GM21515 (cell line): ENCODE results near the gene CYCS.
A peak's percentile ranks its signal among the peaks of the same experiment; 100 is the strongest.
"Not testable (repeated sequence)": the region's sequence is repeated elsewhere in the genome, so short reads cannot be mapped to it uniquely, and the experiment has no call there.

Source experiments
- ATAC-seq: cut with Tn5 transposase; IDR thresholded peaks from one replicate; pipeline ENCODE4 v1.9.1; 2021; ENCODE audit not compliant: unreplicated experiment

Gene CYCS

GRCh38 chr7:25118048-25118753, 6.9 kb downstream of the CYCS start:
- peak; percentile 31 for ATAC-seq

DNA sequence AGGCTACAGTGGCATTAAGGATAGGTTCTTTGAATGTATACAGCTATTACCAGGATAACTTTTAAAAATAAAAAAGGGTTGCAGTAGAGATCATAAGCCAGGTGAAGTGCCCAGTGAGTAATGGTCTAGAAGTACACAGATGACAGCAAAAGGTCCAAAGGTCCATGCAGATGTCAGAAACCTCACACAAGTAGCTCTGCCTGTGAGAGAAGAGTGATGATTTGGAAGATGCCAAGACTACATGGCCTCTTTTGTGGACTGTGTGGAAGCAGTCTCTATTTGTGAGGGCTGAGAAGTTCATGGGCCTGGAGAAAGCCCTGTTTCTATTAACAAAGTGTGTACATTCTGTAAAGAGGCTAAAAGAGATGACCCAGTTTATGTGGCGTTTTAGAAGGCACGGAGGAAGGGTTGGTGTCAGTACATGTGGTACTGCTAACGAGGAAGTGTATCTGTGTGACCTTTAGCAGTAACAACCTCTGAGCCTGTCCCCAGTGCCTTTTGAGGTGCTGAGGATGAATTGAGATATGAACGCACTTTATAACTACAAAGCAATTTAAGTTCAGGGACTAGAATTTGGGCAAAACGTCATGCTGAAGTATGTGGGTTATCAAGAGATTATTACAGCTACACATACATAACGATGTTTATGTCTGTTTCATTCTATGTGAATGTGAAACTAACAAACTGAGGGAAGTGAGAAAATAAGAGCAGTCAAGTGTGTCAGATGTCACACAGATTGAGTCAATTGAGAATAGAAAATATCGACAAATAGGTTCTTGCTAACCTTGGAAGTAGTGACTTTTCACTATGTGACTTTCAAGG, 7.6 kb downstream of the CYCS start:
- ATAC-seq = peak; percentile 85

- ATAC-seq = no peak
Measured at GRCh38 chr7:25116621-25117020, 8.4 kb downstream of the CYCS start.

GRCh38 chr7:25110514-25110913, 14.5 kb downstream of the CYCS start:
- ATAC-seq = not testable (repeated sequence)

DNA sequence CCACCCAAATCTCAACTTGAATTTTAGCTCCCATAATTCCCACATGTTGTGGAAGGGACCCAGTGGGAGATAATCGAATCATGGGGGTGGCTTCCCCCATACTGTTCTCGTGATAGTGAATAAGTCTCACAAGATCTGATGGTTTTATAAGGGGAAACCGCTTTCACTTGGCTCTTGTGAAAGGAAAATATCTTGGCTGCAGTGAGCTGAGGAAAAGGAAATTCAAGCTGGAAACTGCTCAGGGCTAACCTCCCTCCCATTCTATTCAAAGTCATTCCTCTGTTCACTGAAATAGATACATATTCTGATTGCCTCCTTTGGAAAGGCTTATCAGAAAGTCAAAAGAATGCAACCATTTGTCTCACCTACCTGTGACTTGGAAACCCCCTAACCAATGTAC, 15.8 kb downstream of the CYCS start:
- no peak for ATAC-seq

- ATAC-seq = no peak
Measured at GRCh38 chr7:25105911-25106310, 19.1 kb downstream of the CYCS start.

DNA sequence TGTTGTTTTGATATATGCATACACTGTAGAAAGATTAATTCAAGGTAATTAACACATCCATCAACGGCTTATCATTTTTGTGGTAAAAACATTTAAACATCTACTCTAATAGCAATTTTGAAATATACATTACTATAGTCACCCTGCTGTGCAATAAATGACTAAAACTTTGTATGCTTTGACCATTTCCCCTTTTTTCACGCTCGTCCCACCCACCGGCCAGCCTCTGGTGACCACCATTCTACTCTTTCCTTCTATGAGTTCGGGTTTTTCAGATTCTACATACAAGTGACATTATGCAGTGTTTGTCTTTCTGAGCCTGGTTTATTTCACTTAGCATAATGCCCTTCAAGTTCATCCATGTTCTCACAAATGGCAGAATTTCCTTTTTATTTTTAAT, 21.3 kb downstream of the CYCS start:
- no peak for ATAC-seq

GRCh38 chr7:25101817-25102216, 23.2 kb downstream of the CYCS start:
- ATAC-seq = no peak

DNA sequence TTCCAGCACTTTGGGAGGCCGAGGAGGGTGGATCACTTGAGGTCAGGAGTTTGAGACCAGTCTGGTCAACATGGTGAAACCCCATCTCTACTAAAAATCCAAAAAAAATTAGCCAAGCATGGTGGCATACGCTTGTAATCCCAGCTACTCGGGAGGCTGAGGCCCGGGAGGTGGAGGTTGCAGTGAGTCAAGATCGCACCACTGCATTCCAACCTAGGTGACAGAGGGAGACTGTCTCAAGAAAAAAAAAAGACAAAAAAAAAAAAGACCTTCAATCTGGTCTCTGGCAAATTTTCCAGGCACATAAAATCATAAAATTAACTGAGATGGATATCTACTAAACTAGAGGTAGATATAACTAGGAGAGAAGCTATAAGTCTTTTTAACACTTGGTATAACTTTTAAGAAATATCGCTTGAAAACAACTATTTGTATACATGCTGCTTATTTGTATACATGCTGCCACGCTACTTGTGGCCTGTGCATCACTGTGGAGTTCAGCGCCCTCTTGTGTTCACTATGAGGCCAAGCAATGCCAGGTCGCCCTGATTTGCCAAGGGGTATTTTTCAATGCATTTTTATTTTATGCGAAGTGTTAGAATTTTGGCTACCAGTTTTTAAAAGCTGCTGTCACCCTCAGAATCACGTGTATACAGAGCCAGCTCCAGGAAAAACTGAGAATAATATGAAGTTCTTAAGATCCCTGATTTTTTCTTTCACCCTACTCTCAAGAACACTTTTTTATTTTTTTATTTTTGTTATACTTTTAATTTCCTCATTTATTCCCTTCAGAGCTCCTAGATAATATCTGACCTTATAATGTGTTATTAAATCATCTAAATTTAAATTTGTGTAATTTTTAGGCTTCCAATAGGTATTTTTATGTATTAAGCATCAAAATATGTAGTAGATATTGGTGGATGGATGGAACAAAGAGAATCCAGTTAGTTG, 26.7 kb downstream of the CYCS start:
- peak; percentile 82 for ATAC-seq

GRCh38 chr7:25095516-25096345, 29.3 kb downstream of the CYCS start:
- ATAC-seq = no peak

- ATAC-seq = peak; percentile 83
Measured at GRCh38 chr7:25093268-25093826, 31.7 kb downstream of the CYCS start.

DNA sequence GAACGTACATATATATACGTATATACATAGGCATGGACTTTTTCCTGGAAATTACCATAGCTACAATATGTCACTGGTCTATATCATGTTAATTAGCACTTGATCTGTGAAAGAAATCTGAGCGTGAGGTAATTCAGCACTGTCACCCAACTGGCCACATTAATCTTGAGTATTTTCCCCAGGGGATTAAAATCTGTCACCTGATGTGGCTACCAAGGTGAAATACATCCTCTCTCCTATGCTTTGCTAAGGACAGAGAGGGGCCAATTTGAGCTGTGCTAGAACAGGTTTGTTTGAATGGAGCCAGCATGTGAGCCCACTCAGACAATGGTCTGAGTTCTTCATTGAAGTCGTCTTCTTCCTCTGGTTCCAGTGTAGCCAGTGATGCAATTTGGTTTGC, 33.3 kb downstream of the CYCS start:
- ATAC-seq = no peak

- no peak for ATAC-seq
Measured at GRCh38 chr7:25091176-25091575, 33.9 kb downstream of the CYCS start.

- ATAC-seq = no peak
Measured at GRCh38 chr7:25090374-25090773, 34.7 kb downstream of the CYCS start.

DNA sequence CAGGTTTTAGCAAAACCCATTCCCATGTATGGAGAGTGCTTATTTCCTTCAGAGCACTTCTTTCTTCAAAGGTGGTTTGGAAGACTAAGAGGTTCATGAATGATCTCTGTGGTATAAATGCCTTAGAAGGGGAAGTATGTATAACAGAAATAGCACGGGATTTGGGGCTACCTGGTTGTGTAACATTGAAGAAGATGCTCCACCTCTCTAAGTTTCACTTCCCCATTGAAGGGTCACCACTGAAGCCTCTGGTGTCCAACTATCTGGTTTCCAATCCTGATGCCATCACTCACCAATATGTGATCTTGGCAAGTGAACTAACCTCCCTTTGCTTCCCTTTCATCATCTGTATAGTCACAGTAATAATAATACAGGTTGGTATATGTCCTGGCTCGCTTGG, 37.2 kb downstream of the CYCS start:
- peak; percentile 96 for ATAC-seq

GRCh38 chr7:25084821-25085220, 40.2 kb downstream of the CYCS start:
- no peak for ATAC-seq

DNA sequence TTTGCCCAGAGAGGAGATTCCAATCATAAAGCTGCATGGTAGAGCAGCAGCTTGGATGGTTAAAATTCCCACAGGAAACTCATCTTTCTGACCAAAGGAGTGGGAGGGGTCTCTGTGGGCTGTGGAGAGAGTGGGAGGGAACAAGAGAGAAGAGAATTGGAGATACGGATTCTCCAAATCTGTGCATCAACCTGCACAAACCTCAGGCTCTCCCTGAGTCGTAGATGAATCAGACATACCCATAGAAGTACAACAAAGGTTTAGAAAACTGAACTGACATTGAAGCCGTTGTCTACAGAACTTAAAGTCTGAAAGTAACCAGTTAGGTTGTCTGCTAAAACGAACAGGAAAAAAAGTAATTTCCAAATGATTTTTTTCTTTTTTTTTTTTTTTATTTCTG, 41.9 kb downstream of the CYCS start:
- no peak for ATAC-seq

- not testable (repeated sequence) for ATAC-seq
Measured at GRCh38 chr7:25082041-25082440, 43.0 kb downstream of the CYCS start.

GRCh38 chr7:25077096-25077495, 48.0 kb downstream of the CYCS start:
- no peak for ATAC-seq

DNA sequence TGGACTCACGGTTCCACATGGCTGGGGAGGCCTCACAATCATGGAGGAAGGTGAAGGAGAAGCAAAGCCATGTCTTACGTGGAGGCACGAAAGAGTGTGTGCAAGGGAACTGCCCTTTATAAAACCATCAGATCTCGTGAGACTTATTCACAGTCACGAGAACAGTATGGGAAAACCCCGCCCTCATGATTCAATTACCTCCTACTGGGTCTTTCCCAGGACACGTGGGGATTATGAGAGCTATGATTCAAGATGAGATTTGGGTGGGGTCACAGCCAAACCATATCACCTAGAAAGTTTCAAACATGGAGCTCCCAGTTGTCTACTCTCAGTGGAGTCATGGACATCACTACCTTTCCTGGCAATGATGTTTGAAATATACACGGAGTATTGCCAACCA, 49.6 kb downstream of the CYCS start:
- no peak for ATAC-seq
